Endothelial cell of umbilical vein (primary cell): ENCODE results near the gene FAM167B. TPM values are rescaled to one million over a fixed set of nuclear protein-coding genes. Genes with fewer than 3 reads are reported as not detected.

Source experiments
- polyA plus RNA-seq, 4 experiments: library from polyadenylated mRNA; depleted of rRNA in 3 of 4; stranded (reverse) in 3 of 4; unstranded in 1 of 4; fragments of >200 nt; gene quantifications; 2 replicates each; pipeline versions ENCODE4 v1.2.1 to v1.2.3, GENCODE V29; 2011 to 2012; ENCODE audit warnings: missing spikeins in 1 of 4
- small RNA-seq: library from RNA; depleted of rRNA; stranded (forward); fragments of <200 nt; gene quantifications from one replicate; pipeline ENCODE3, GENCODE V24; 2012; ENCODE audit warnings: low replicate concordance, low read depth; ENCODE audit not compliant: insufficient read depth, insufficient read length
- total RNA-seq: library from RNA; stranded (reverse); gene quantifications from 2 replicates; pipeline ENCODE4 v1.2.3, GENCODE V29; 2021

Gene FAM167B
- total and polyA plus RNA-seq, 2 donors (not counting 3 experiments of a cell fraction or from before 2014, with no cell fraction given): 2.1 to 5.6 TPM

Small RNA genes lying within 50 kb of the gene (small RNA-seq; reads per million reads assigned to genes)
- gene RF00017 (not detected), gene RF00019 (not detected)

Other genes with a start within 250 kb of the FAM167B start
- gene KHDRBS1, start 233.4 kb upstream of the FAM167B start, total RNA-seq: 185 and 194 TPM in 2 replicates
- 26.3 and 43.4 TPM in 2 replicates for gene KHDRBS1, start 233.4 kb upstream of the FAM167B start, polyA plus RNA-seq
- 43.7 and 47.3 TPM in 2 replicates for gene TMEM39B, start 174.3 kb upstream of the FAM167B start, total RNA-seq
- gene TMEM39B, start 174.3 kb upstream of the FAM167B start, polyA plus RNA-seq: 64.3 and 78.1 TPM in 2 replicates
- 83.4 and 85.6 TPM in 2 replicates for gene KPNA6, start 139.2 kb upstream of the FAM167B start, total RNA-seq
- gene KPNA6, start 139.2 kb upstream of the FAM167B start, polyA plus RNA-seq: 18.1 and 22.1 TPM in 2 replicates
- 64.3 and 69.4 TPM in 2 replicates for gene TXLNA, start 67.5 kb upstream of the FAM167B start, total RNA-seq
- gene TXLNA, start 67.5 kb upstream of the FAM167B start, polyA plus RNA-seq: 41.8 and 44.6 TPM in 2 replicates
- 12.0 and 15.3 TPM in 2 replicates for gene CCDC28B, start 46.6 kb upstream of the FAM167B start, total RNA-seq
- gene CCDC28B, start 46.6 kb upstream of the FAM167B start, polyA plus RNA-seq: 14.8 and 19.1 TPM in 2 replicates
- 1.8 and 2.2 TPM in 2 replicates for gene IQCC, start 41.6 kb upstream of the FAM167B start, total RNA-seq
- 1.1 and 1.3 TPM in 2 replicates for gene IQCC, start 41.6 kb upstream of the FAM167B start, polyA plus RNA-seq
- gene DCDC2B, start 38.1 kb upstream of the FAM167B start, total RNA-seq: not detected in 2 replicates
- not detected in 2 replicates for gene DCDC2B, start 38.1 kb upstream of the FAM167B start, polyA plus RNA-seq
- 15.7 and 20.7 TPM in 2 replicates for gene TMEM234, start 24.9 kb upstream of the FAM167B start, total RNA-seq
- 21.3 and 23.2 TPM in 2 replicates for gene TMEM234, start 24.9 kb upstream of the FAM167B start, polyA plus RNA-seq
- 186 and 203 TPM in 2 replicates for gene EIF3I, start 24.8 kb upstream of the FAM167B start, total RNA-seq
- gene EIF3I, start 24.8 kb upstream of the FAM167B start, polyA plus RNA-seq: 301 and 331 TPM in 2 replicates
- not detected in 2 replicates for gene LCK, start 4.0 kb downstream of the FAM167B start, total RNA-seq
- 0.06 and 0.08 TPM in 2 replicates for gene LCK, start 4.0 kb downstream of the FAM167B start, polyA plus RNA-seq
- gene HDAC1, start 44.9 kb downstream of the FAM167B start, total RNA-seq: 111 and 138 TPM in 2 replicates
- gene HDAC1, start 44.9 kb downstream of the FAM167B start, polyA plus RNA-seq: 109 and 141 TPM in 2 replicates
- 249 and 265 TPM in 2 replicates for gene MARCKSL1, start 89.0 kb downstream of the FAM167B start, total RNA-seq
- 311 and 318 TPM in 2 replicates for gene MARCKSL1, start 89.0 kb downstream of the FAM167B start, polyA plus RNA-seq
- 8.6 and 11.6 TPM in 2 replicates for gene FAM229A, start 115.3 kb downstream of the FAM167B start, total RNA-seq
- 8.9 and 9.9 TPM in 2 replicates for gene FAM229A, start 115.3 kb downstream of the FAM167B start, polyA plus RNA-seq
- gene TSSK3, start 115.3 kb downstream of the FAM167B start, total RNA-seq: 0.42 and 1.1 TPM in 2 replicates
- 0.48 and 0.65 TPM in 2 replicates for gene TSSK3, start 115.3 kb downstream of the FAM167B start, polyA plus RNA-seq
- 64.6 and 64.8 TPM in 2 replicates for gene BSDC1, start 147.2 kb downstream of the FAM167B start, total RNA-seq
- gene BSDC1, start 147.2 kb downstream of the FAM167B start, polyA plus RNA-seq: 40.7 and 44.3 TPM in 2 replicates
- gene ZBTB8B, start 217.8 kb downstream of the FAM167B start, total RNA-seq: 0.02 TPM in 1 of 2 replicates, not detected in the other
- gene ZBTB8B, start 217.8 kb downstream of the FAM167B start, polyA plus RNA-seq: 0.01 TPM in 1 of 2 replicates, not detected in the other